Tibial artery (tissue), 4 donors: ENCODE results near the gene ALDH1A1.

Source experiments
- DNase-seq, 2 donors: peaks; one replicate each; pipeline ENCODE4 v3.0.0-alpha.2; 2019
- H3K27ac ChIP-seq, 2 donors: fragments of 200-600 bp; sonication (generic) in 1 of 2; 1 replicate in 1 of 2; 2 replicates in 1 of 2; pipeline ENCODE4 v1.5.1; 2018 to 2019; ENCODE audit warnings: mild to moderate bottlenecking in 1 of 2
- H3K27me3 ChIP-seq, 2 donors: fragments of 200-600 bp; sonication (generic) in 1 of 2; one replicate each; pipeline versions ENCODE4 v1.5.1 to v1.6.0; 2016 to 2019
- H3K36me3 ChIP-seq, 3 donors: fragments of 200-600 bp; sonication (generic) in 2 of 3; one replicate each; pipeline ENCODE4 v1.5.1; 2016 to 2019; ENCODE audit warnings: mild to moderate bottlenecking in 2 of 3
- H3K4me1 ChIP-seq, 4 donors: fragments of 200-600 bp; sonication (generic) in 2 of 4; 1 replicate in 3 of 4; 2 replicates in 1 of 4; pipeline ENCODE4 v1.5.1; 2016 to 2019
- H3K4me3 ChIP-seq, 2 donors: fragments of 200-600 bp; sonication (generic) in 1 of 2; 1 replicate in 1 of 2; 2 replicates in 1 of 2; pipeline ENCODE4 v1.5.1; 2018 to 2019; ENCODE audit warnings: mild to moderate bottlenecking in 2 of 2
- H3K9me3 ChIP-seq, 3 donors: fragments of 200-600 bp; sonication (generic) in 1 of 3; one replicate each; pipeline ENCODE4 v1.5.1; 2016 to 2019
- CTCF ChIP-seq, 2 experiments: fragments of 200-600 bp in 1 of 2; fragments of 450-650 bp in 1 of 2; IDR thresholded peaks; one replicate each; pipeline ENCODE4 v1.5.1; 2017 to 2019; ENCODE audit warnings: antibody characterized with exemption in 2 of 2, mild to moderate bottlenecking in 1 of 2, moderate library complexity in 1 of 2
- intact Hi-C: fragments of 100-400 bp; cut with DNase I; formaldehyde crosslinking; loops from one replicate; pipeline ENCODE4 v1.15.0; 2023; ENCODE audit warnings: low total_unique reads

Gene ALDH1A1

GRCh38 chr9:72891043-72891442 lies 61.8 kb downstream of the ALDH1A1 start:
- intact Hi-C loops = no loop called here
- Histone ChIP-seq H3K27me3 (no peaks in the 10 kb centered on the region), H3K4me3 (no peak overlapping the region)

DNA sequence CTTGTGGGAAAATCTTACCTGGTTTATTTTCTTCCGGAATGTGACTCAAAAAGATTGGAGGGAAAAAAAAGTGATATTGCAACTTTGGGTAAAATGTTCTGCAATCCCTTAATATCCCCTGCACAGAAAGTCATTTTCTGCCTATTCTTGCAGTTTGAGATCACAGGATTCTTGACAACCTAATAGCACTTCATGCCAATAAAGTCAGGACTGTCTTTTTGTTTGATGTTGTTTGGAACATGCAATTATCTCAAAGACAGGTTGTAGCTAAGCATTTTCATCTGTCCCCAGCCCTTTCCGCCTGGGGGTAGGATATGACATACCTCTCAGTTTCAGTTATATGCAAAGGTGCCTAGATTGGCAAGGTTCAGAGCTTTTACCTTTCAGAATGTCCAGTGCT lies 63.9 kb downstream of the ALDH1A1 start:
- Histone ChIP-seq H3K27ac (no peak overlapping the region), H3K9me3 (no peaks in the 10 kb centered on the region), H3K36me3 (no peaks in the 10 kb centered on the region), H3K27me3 (no peaks in the 10 kb centered on the region), H3K4me1 (no peaks in the 10 kb centered on the region), H3K4me3 (no peak overlapping the region)
- intact Hi-C loops = no loop called here
- no peak for DNase-seq
- TF ChIP-seq CTCF (IDR thresholded peaks at IDR 0.05) = no peak

More at GRCh38 chr9:72891043-72891442, 61.8 kb downstream of the ALDH1A1 start:
- H3K9me3 ChIP-seq = no peaks in the 10 kb centered on the region
- H3K4me1 ChIP-seq = no peaks in the 10 kb centered on the region
- no peak overlapping the region for H3K27ac ChIP-seq
- DNase-seq = no peak
- no peaks in the 10 kb centered on the region for H3K36me3 ChIP-seq
- no peak for TF ChIP-seq CTCF (IDR thresholded peaks at IDR 0.05)

DNA sequence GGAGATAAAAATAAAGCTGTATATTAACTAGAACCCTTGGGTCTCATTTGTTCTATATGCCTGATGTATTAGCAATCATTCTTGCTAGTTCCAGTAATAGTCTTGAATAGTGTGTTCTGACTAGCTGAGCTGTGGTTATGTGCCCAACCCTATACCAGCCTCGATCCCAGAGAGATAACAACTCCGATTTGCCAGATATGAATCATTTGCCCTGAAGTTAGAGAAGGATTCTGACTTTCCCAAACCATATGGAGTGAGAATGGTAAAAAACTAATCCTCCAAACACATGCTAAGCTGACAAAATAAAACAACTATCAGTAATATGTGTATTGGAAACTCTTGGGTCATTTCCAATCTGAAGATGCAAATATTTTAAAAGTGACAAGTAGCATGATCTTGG lies 64.8 kb downstream of the ALDH1A1 start:
- H3K4me1 ChIP-seq = peaks cover 0 to under 1% (median 0%) of the 10 kb centered on the region in 4 donors
- H3K9me3 ChIP-seq = no peaks in the 10 kb centered on the region
- no peak overlapping the region for H3K27ac ChIP-seq
- H3K27me3 ChIP-seq = no peaks in the 10 kb centered on the region
- H3K36me3 ChIP-seq = no peaks in the 10 kb centered on the region
- no peak for DNase-seq
- H3K4me3 ChIP-seq = no peak overlapping the region
- intact Hi-C loops = no loop called here
- TF ChIP-seq CTCF (IDR thresholded peaks at IDR 0.05) = no peak

DNA sequence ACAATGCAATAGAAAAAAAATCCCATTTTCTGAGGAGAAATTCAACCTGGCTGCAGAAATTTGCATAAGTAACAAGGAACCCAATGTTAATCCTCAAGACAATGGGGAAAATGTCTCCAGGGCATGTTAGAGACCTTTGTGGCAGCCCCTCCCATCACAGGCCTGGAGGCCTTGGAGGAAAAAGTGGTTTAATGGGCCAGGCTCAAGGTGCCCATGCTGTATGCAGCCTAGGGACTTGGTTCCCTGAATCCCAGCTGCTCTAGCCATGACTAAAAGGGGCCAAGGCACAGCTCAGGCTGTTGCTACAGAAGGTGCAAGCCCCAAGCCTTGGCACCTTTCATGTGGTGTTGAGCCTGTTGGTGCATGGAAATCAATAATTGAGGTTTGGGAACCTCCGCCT lies 66.5 kb downstream of the ALDH1A1 start:
- no peak overlapping the region for H3K27ac ChIP-seq
- DNase-seq = no peak
- H3K4me3 ChIP-seq = no peak overlapping the region
- peaks cover 0 to 13% (median 7%) of the 10 kb centered on the region in 4 donors for H3K4me1 ChIP-seq
- no peaks in the 10 kb centered on the region for H3K27me3 ChIP-seq
- H3K9me3 ChIP-seq = no peaks in the 10 kb centered on the region
- no peak for TF ChIP-seq CTCF (IDR thresholded peaks at IDR 0.05)
- H3K36me3 ChIP-seq = no peaks in the 10 kb centered on the region
- intact Hi-C loops = no loop called here

DNA sequence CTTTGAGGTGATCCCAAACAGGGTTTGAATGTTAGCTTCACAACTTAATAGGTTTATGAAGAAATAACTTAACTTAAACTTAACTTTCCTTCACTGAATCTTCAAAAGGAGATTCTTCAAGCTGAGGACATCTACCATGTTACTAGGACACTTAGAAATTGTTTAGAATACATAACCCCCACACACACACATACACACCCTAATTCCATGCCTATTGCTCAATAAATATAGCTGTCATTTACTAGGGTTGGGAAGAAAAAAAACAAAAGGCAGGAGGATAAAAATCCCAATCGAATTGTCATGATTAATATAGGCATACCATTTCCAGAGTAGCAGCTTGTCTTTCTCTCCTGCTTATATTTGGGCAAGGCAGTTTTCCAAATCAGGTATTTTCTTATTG lies 68.3 kb downstream of the ALDH1A1 start:
- intact Hi-C loops = no loop called here
- peaks cover 0 to 13% (median 7%) of the 10 kb centered on the region in 4 donors for H3K4me1 ChIP-seq
- H3K4me3 ChIP-seq = no peak overlapping the region
- no peaks in the 10 kb centered on the region for H3K9me3 ChIP-seq
- no peak overlapping the region for H3K27ac ChIP-seq
- H3K27me3 ChIP-seq = no peaks in the 10 kb centered on the region
- DNase-seq = no peak
- no peaks in the 10 kb centered on the region for H3K36me3 ChIP-seq
- no peak for TF ChIP-seq CTCF (IDR thresholded peaks at IDR 0.05)

GRCh38 chr9:72883875-72884274 lies 69.0 kb downstream of the ALDH1A1 start:
- no peak overlapping the region for H3K27ac ChIP-seq
- TF ChIP-seq CTCF (IDR thresholded peaks at IDR 0.05) = no peak
- peaks cover 0 to 13% (median 7%) of the 10 kb centered on the region in 4 donors for H3K4me1 ChIP-seq
- intact Hi-C loops = no loop called here
- no peaks in the 10 kb centered on the region for H3K27me3 ChIP-seq
- DNase-seq = no peak
- H3K9me3 ChIP-seq = no peaks in the 10 kb centered on the region
- H3K4me3 ChIP-seq = no peak overlapping the region
- H3K36me3 ChIP-seq = no peaks in the 10 kb centered on the region
